Suprapubic skin (tissue), 4 donors: ENCODE measurements around the gene PRCD. TPM values are rescaled to one million over a fixed set of nuclear protein-coding genes. Genes with fewer than 3 reads are reported as not detected.
A peak's percentile ranks its signal among the peaks of the same experiment; 100 is the strongest.

Source experiments
- DNase-seq, 2 donors: peaks; one replicate each; pipeline ENCODE4 v3.0.0-alpha.2; 2019; ENCODE audit warnings: low spot score in 2 of 2
- H3K27ac ChIP-seq: fragments of 200-600 bp; sonication (generic); one replicate; pipeline ENCODE4 v1.5.1; 2019
- H3K27me3 ChIP-seq: fragments of 200-600 bp; sonication (generic); one replicate; pipeline ENCODE4 v1.5.1; 2019
- H3K36me3 ChIP-seq: fragments of 200-600 bp; sonication (generic); one replicate; pipeline ENCODE4 v1.5.1; 2019
- H3K4me1 ChIP-seq: fragments of 200-600 bp; sonication (generic); one replicate; pipeline ENCODE4 v1.5.1; 2019
- H3K4me3 ChIP-seq: fragments of 200-600 bp; sonication (generic); one replicate; pipeline ENCODE4 v1.5.1; 2019; ENCODE audit warnings: mild to moderate bottlenecking
- H3K9me3 ChIP-seq: fragments of 200-600 bp; sonication (generic); one replicate; pipeline ENCODE4 v1.5.1; 2019
- EP300 ChIP-seq: sonication (generic); formaldehyde crosslinking; IDR thresholded peaks from one replicate; pipeline ENCODE4 v1.6.1; 2017; ENCODE audit warnings: antibody characterized with exemption
- POLR2A ChIP-seq, 2 donors: fragments of 450-650 bp; IDR thresholded peaks; one replicate each; pipeline ENCODE4 v1.6.1; 2017; ENCODE audit warnings: antibody characterized with exemption in 2 of 2, mild to moderate bottlenecking in 2 of 2, moderate library complexity in 2 of 2
- POLR2AphosphoS5 ChIP-seq, 3 donors: sonication (generic); formaldehyde crosslinking; IDR thresholded peaks; one replicate each; pipeline ENCODE4 v1.6.1; 2017; ENCODE audit warnings: antibody characterized with exemption in 3 of 3
- WGBS: methylation state at CpG from one replicate; pipeline ENCODE4 v1.1.5; 2018; 5-methylcytosine and 5-hydroxymethylcytosine counted together
- total RNA-seq, 4 donors: library from RNA; depleted of rRNA; stranded (reverse); fragments of >200 nt; gene quantifications; one replicate each; pipeline ENCODE4 v1.1.0, GENCODE V29; 2016
- TF ChIP-seq, protein P1 (sequence below), 2 donors: fragments of 200-600 bp in 1 of 2; fragments of 450-650 bp in 1 of 2; sonication (generic) in 1 of 2; IDR thresholded peaks; one replicate each; pipeline ENCODE4 v1.5.1; 2016 to 2019; ENCODE audit warnings: antibody characterized with exemption in 2 of 2, mild to moderate bottlenecking in 1 of 2, moderate library complexity in 1 of 2

The PRCD gene
- total RNA-seq, 4 donors from 2014 or later = 1.3 to 2.8 (median 2.2) TPM; not detected in 1

DNA sequence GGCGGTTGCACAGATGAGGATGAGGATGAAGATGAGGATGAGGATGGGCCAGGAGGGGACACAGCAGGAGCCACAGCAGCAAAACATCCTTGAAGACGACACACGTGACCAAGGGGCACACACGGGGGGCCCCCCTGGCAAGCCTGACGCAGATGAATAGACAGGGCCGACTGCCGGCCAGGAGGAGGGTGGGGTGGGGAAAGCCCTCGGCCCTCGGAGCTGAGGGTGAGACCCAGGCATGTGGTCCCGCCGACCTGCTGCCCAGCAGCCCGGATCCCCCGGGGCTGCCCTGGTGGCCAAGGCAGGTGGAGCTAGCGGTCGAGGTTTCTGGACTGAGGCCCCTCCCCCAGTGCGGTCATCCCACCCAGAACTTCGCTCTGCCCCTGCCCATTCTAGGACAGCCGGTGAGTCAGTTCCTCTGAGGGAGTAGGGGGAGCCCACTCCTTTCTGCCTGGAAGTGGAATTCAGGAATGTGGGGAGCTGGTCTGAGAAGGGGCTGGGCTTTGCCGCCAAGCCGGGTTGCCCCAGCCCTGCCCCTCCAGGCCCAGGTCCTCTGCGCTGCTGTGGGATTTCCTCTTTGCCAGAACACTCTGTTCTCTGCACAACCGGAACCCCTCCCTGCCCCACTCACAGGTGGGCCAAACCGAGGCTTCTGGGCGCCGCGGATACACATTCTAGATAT lies 12.3 kb upstream of the PRCD start:
- TF ChIP-seq, protein P1, sequence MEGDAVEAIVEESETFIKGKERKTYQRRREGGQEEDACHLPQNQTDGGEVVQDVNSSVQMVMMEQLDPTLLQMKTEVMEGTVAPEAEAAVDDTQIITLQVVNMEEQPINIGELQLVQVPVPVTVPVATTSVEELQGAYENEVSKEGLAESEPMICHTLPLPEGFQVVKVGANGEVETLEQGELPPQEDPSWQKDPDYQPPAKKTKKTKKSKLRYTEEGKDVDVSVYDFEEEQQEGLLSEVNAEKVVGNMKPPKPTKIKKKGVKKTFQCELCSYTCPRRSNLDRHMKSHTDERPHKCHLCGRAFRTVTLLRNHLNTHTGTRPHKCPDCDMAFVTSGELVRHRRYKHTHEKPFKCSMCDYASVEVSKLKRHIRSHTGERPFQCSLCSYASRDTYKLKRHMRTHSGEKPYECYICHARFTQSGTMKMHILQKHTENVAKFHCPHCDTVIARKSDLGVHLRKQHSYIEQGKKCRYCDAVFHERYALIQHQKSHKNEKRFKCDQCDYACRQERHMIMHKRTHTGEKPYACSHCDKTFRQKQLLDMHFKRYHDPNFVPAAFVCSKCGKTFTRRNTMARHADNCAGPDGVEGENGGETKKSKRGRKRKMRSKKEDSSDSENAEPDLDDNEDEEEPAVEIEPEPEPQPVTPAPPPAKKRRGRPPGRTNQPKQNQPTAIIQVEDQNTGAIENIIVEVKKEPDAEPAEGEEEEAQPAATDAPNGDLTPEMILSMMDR (IDR thresholded peaks at IDR 0.05) = peak in 1 of 2 donors; percentile 22
- TF ChIP-seq POLR2A (IDR thresholded peaks at IDR 0.05) (no peak), EP300 (no peak), POLR2AphosphoS5 (IDR thresholded peaks at IDR 0.05) (peak in 2 of 3 donors; percentile 12 to 52)
- Histone ChIP-seq H3K4me3 (peak overlapping the region; percentile 5), H3K36me3 (no peaks in the 10 kb centered on the region), H3K9me3 (no peaks in the 10 kb centered on the region), H3K4me1 (peaks cover 69% of the 10 kb centered on the region), H3K27ac (peak overlapping the region; percentile 94), H3K27me3 (no peaks in the 10 kb centered on the region)
- DNase-seq = no peak
- 43% methylated on average over 13 of the region's 26 CpGs for WGBS

DNA sequence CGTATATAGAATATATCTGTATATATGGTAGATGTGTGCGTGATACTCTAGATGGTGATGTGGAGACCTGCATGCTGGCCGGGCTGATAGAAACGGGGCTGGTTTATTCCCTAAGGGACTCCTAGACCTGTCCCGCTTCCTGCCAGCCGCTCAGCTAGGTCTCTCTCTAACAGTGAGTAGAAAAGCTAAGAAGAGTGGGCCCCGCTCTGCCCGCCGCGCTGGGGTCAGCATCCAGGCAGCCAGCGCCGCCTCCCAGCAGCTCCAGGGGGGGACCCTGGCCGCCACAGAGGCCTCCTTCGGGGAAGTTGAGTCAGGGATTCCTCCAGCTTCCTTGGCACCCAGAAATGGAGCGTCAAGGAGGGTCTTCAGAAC lies 11.7 kb upstream of the PRCD start:
- no peaks in the 10 kb centered on the region for H3K36me3 ChIP-seq
- H3K4me1 ChIP-seq = peaks cover 66% of the 10 kb centered on the region
- TF ChIP-seq, protein P1 (IDR thresholded peaks at IDR 0.05) = no peak
- no peak for TF ChIP-seq EP300
- TF ChIP-seq POLR2AphosphoS5 (IDR thresholded peaks at IDR 0.05) = no peak
- TF ChIP-seq POLR2A (IDR thresholded peaks at IDR 0.05) = no peak
- WGBS = 82% methylated on average over 15 of the region's 15 CpGs
- peak overlapping the region; percentile 5 for H3K4me3 ChIP-seq
- H3K27ac ChIP-seq = peak overlapping the region; percentile 94
- no peaks in the 10 kb centered on the region for H3K27me3 ChIP-seq
- no peak for DNase-seq
- no peaks in the 10 kb centered on the region for H3K9me3 ChIP-seq

DNA sequence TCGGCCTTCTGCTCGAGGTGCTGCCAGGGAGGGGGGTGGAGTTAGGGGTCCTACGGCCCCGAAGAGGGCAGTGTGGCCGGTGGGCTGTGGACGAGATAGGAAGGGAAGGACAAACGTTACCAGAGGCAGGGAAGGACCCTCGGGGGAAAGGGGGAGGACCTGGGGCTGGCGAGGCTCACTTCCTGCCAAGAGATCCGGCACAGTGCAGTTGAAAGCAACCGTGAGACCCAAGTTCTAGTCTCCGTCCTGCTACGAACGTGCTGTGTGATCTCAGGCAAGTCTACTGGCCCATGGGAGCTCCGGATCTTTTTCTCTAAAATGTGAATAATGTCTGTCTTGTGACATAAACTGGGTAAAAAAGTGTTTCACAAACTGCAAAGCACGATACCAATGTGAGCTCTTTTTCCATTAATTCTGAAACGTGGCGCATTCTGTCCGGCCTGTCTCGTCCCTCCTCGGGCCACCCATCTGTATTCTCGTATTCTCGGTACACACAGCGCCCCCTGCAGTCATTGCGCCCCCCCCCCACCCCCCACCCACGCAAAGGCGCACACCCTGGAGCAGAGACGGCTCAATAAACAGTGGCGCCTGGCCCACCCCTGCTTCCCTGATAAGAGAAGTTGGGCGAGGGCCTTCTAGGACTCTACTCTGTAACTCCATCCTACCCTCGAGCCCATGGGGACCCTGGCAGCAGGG lies 11.2 kb upstream of the PRCD start:
- TF ChIP-seq POLR2AphosphoS5 (IDR thresholded peaks at IDR 0.05) = no peak
- TF ChIP-seq, protein P1 (IDR thresholded peaks at IDR 0.05) = peak in 1 of 2 donors; percentile 15
- Histone ChIP-seq H3K27ac (peak overlapping the region; percentile 94), H3K9me3 (no peaks in the 10 kb centered on the region), H3K4me3 (peak overlapping the region; percentile 19), H3K4me1 (peaks cover 62% of the 10 kb centered on the region), H3K27me3 (no peaks in the 10 kb centered on the region), H3K36me3 (no peaks in the 10 kb centered on the region)
- DNase-seq = no peak
- 47% methylated on average over 30 of the region's 31 CpGs for WGBS

DNA sequence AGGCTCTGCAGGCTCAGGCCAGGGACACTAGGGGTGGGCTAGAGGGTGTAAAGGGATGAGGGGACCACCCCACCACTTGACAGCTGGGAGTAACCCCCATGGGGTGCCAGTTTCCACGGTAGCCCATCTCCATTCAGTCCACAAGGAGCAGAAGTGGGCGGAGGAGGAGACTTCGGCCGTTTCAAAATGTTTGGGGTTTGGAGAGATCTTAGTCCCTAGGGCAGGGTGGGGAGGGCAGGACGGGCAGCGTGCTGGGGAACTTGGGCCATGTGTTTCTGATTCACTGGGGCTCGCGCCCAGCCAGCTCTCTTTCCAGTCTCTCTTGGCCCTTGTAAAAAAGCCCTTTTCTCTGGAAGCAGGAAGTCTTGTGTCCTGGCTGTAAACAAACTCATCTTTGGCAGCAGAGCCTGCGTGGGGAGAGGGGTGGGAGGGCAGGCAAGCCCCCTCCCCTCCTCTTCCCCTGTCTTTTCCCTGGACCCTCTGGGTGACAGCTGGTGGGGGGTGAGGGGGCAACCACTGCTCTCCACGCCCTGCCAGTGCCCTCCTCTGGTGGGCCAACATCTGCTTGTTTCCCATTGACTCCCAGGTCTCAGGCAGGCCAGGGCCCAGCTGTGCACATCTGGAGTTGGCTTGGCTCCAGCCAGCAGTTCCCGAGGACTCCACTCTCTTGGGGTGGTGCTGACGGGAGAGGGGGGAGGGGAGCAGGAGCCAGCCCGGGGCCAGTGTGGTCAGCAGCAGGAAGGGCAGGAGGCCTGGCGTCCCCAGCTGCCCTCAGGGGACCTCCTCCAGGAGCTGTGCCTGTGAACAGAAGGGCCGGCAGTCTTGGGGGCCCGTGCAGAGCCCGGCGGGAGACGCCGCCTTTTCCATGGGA lies 10.4 kb upstream of the PRCD start:
- Histone ChIP-seq H3K27me3 (no peaks in the 10 kb centered on the region), H3K9me3 (no peaks in the 10 kb centered on the region), H3K36me3 (no peaks in the 10 kb centered on the region), H3K4me3 (peak overlapping the region; percentile 19), H3K4me1 (peaks cover 60% of the 10 kb centered on the region), H3K27ac (peak overlapping the region; percentile 94)
- TF ChIP-seq, protein P1 (IDR thresholded peaks at IDR 0.05) = peak in 1 of 2 donors; percentile 8
- no peak for TF ChIP-seq EP300
- no peak for TF ChIP-seq POLR2A (IDR thresholded peaks at IDR 0.05)
- TF ChIP-seq POLR2AphosphoS5 (IDR thresholded peaks at IDR 0.05) = no peak
- 23% methylated on average over 15 of the region's 20 CpGs for WGBS
- DNase-seq = peak; percentile 92 to 94
